NCI-H345 treated with DMSO at 0.1 percent for 48 hours (cell line): ENCODE measurements around the gene COQ5.
A peak's percentile ranks its signal among the peaks of the same experiment; 100 is the strongest.
"Not testable (repeated sequence)": the region's sequence is repeated elsewhere in the genome, so short reads cannot be mapped to it uniquely, and the experiment has no call there.

Experiments used
- DNase-seq: peaks from one replicate; lab custom pipeline; 2025; ENCODE audit not compliant: unreplicated experiment; lab: John Stamatoyannopoulos, UW

COQ5 gene, protein sequence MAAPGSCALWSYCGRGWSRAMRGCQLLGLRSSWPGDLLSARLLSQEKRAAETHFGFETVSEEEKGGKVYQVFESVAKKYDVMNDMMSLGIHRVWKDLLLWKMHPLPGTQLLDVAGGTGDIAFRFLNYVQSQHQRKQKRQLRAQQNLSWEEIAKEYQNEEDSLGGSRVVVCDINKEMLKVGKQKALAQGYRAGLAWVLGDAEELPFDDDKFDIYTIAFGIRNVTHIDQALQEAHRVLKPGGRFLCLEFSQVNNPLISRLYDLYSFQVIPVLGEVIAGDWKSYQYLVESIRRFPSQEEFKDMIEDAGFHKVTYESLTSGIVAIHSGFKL

DNA sequence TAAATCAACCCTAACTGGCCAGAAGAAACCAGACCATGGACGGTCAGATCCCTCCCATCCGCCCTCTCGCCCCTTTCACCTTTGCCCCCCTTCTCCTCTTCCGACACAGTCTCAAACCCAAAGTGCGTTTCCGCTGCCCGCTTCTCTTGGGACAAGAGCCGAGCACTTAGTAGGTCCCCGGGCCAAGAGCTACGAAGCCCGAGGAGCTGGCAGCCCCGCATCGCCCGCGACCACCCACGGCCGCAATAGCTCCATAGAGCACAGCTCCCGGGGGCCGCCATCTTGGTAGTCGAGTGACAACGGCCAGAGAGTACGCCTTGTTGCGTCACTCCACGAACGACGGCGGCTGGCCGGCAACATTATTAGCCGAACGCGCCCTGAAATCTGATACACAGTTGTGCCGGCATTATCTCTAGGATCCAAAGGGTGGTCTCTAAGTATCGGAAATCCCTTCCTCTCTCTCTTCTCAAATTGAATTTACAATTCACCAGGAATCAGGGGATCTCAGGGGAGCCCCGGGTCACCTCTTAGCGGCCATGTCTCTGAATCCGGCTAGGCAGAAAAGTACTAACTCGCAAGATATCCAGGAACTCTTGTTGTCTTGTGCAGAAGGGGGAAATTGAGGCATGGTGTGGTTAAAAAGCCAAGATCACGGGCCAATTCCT lies at the start of gene COQ5:
Gene COQ5, minus strand, starts transcription at position 298 of the 665 bp plus-strand sequence. Its CDS starts 17 bp downstream, at position 281.
- DNase-seq, result peak; percentile 83

DNA sequence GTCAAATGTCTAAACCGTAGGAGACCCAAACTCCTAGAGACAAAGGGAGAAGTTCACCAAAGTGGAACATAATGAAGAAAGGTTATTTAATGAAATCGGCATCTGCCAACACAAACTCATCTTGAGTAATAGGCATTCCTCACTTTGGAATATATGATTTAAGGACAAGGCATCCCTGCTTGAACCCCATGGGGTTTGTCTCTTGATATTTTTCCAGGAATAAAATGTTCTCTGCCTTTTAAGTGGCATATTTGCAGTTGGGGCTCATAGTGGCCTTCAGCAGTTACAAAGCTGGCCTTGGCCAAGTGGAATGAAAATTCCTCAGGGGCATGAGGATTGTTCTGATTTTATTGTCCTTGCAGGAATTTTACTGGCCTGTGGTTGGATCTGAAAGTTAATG lies 45.1 kb upstream of the COQ5 start:
- no peak for DNase-seq

DNA sequence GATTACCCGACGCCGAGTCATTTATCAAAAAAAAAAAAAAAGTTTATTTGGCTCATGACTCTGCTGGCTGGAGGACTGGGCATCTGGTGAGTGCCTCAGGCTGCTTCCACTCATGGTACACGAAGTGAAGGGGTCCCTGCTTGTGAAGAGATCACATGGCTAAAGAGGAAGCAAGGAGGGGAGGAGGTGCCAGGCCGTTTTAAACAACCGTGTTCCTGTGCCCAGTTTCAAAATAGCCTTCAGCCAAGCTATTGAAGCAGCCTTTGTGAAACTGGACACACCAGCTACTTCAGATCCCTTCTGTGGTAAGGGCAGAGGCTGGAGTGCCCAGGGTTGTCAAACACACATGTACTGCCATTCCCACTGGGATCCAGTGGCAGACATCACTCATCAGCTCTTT lies 44.6 kb upstream of the COQ5 start:
- no peak for DNase-seq

GRCh38 chr12:120571299-120571698 lies 42.3 kb upstream of the COQ5 start:
- no peak for DNase-seq

- DNase-seq, result no peak
Measured at GRCh38 chr12:120563495-120563894, 34.5 kb upstream of the COQ5 start.

- no peak for DNase-seq
Measured at GRCh38 chr12:120562906-120563305, 33.9 kb upstream of the COQ5 start.

GRCh38 chr12:120557589-120557988 lies 28.6 kb upstream of the COQ5 start:
- DNase-seq, result no peak

DNA sequence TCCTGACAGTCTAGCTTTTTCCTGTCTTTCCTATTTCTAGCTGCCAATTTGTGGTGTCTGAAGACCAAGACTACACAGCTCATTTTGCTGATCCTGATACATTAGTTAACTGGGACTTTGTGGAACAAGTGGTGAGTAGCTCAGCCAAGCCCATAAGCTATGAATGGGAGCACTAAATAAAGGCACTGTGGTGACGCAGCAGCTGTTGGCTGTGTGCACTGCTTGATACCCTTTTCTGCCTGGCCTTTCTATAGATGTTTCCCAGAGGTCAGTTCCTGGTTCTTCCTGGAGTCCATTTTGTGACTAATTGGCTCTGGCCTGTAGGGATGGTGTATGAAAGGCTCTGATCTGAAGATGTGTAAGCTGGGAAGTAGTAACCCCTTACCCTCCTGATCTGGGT lies 25.7 kb upstream of the COQ5 start:
- DNase-seq, result no peak

GRCh38 chr12:120546050-120546386 lies 17.1 kb upstream of the COQ5 start:
- DNase-seq, result no peak

DNA sequence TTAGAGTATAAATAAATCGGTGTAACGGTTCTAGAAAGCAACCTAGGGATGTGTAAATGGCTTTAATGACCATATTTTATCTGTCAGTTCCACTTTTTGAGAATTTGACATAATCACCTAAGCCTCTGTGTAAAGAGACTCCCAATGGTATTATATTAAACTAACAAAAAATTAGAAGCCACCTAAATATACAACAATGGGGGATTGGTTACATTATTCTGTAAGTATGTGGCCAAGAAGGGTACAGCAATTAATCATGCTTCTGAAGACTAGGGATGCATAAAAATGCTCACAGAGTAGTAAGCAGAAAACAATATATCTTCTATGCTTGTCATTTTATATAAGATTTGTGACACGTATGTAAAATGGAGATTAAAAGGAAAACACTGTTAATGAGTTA lies 15.7 kb upstream of the COQ5 start:
- DNase-seq, result no peak

DNA sequence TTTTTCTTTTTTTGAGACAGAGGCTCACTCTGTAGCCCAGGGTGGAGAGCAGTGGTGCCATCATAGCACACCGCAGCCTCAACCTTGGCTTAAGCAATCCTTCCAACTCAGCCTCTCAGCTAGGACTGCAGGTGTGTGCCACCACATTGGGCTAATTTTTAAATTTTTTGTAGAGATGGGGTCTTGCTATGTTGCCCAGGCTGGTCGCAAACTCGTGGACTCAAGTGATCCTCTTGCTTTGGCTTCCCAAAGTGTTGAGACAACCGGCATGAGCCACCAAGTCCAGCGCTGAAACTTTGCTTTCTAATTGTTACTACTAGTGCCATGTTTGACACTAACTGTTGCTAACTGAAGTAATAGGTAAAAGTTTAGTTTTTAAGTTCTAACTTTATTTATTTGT lies 13.2 kb upstream of the COQ5 start:
- no peak for DNase-seq

- no peak for DNase-seq
Measured at GRCh38 chr12:120540445-120540844, 11.5 kb upstream of the COQ5 start.

GRCh38 chr12:120539303-120539702 lies 10.3 kb upstream of the COQ5 start:
- DNase-seq, result no peak

- DNase-seq, result no peak
Measured at GRCh38 chr12:120538281-120539156, 9.6 kb upstream of the COQ5 start.

GRCh38 chr12:120537856-120538220 lies 8.9 kb upstream of the COQ5 start:
- DNase-seq, result no peak

GRCh38 chr12:120536064-120536791 lies 7.3 kb upstream of the COQ5 start:
- DNase-seq, result no peak

- no peak for DNase-seq
Measured at GRCh38 chr12:120534703-120535655, 6.0 kb upstream of the COQ5 start.

GRCh38 chr12:120534203-120534702 lies 5.3 kb upstream of the COQ5 start, which contains the start of gene RNF10:
Gene RNF10, plus strand, starts transcription at chr12:120534356. Its CDS starts 456 bp downstream, at chr12:120534812.
- DNase-seq, result peak; percentile 91

- no peak for DNase-seq
Measured at GRCh38 chr12:120532701-120533238, 3.8 kb upstream of the COQ5 start.

DNA sequence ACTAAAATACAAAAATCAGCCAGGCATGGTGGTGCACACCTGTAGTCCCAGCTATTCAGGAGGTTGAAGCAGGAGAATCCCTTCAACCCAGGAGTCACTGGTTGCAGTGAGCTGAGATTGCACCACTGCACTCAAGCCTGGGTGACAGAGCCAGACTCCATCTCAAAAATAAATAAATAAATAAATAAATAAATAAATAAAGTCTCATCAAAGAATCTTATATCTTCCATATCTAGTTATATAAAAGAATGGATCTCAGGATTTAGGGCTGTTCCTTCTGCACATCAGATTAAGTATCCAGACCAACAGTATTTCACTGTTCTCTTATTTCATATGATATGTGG lies 1.4 kb upstream of the COQ5 start:
- not testable (repeated sequence) for DNase-seq
